SU-DHL-6 (cell line): Measurements from ENCODE around the gene ZCRB1.

ENCODE experiments used
- CTCF ChIP-seq: fragments of 200-600 bp; sonication (generic); IDR thresholded peaks from one replicate; pipeline ENCODE4 v1.5.1; 2017; ENCODE audit warnings: antibody characterized with exemption, mild to moderate bottlenecking, low read length, moderate library complexity; ENCODE audit not compliant: insufficient read depth, poor library complexity, severe bottlenecking
- EZH2phosphoT487 ChIP-seq: fragments of 200-600 bp; sonication (generic), shearing (Covaris generic); conservative IDR thresholded peaks from 2 replicates; pipeline ENCODE4 v1.6.1; 2018; ENCODE audit warnings: mild to moderate bottlenecking, antibody characterized with exemption, low read length, moderate library complexity, mixed read lengths

DNA sequence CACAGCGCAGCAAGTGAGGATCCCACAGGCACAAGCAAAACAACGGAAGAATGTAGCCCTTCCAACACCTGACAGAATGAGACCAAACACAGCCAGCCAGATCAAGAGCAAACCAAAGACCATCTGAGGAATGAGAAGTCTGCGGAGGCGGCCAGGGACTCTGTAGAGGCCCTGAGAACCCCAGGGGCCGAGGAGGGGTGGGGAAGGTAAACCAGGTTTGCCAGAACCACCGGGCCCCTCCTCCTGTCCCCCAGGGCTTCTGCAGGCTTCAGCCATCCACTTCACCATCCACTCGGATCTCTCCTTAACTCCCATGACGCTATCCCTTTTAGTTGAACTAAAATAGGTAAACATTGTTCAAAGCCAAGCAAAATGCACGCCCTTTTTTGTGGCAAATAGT lies 37.4 kb downstream of the ZCRB1 start:
- no peak for TF ChIP-seq CTCF
- TF ChIP-seq EZH2phosphoT487: no peak
